Body of pancreas (tissue), 4 donors: ENCODE results near the gene LNX1. TPM values are rescaled to one million over a fixed set of nuclear protein-coding genes. Genes with fewer than 3 reads are reported as not detected.

Experiments used
- ATAC-seq: fragments of 150-250 bp; one replicate; pipeline ENCODE4 v1.9.1; 2016
- DNase-seq, 4 donors: peaks; one replicate each; pipeline ENCODE4 v3.0.0-alpha.2; 2019
- H3K27ac ChIP-seq, 4 donors: fragments of 200-600 bp; sonication (generic); 1 replicate in 3 of 4; 2 replicates in 1 of 4; pipeline versions ENCODE4 v1.5.1 to v1.6.1; 2016 to 2019; ENCODE audit warnings: mild to moderate bottlenecking in 1 of 4, mixed read lengths in 1 of 4, moderate library complexity in 1 of 4
- H3K27me3 ChIP-seq, 2 donors: fragments of 200-600 bp; sonication (generic); one replicate each; pipeline ENCODE4 v1.6.0; 2016; ENCODE audit warnings: mild to moderate bottlenecking in 1 of 2
- H3K36me3 ChIP-seq, 2 donors: fragments of 200-600 bp; sonication (generic); replicated peaks in 1 of 2; 2 replicates each; pipeline ENCODE4 v1.5.1; 2016; ENCODE audit warnings: low read depth in 2 of 2; ENCODE audit not compliant: insufficient read depth in 1 of 2
- H3K4me1 ChIP-seq: fragments of 200-600 bp; sonication (generic); one replicate; pipeline ENCODE4 v1.6.0; 2016
- H3K4me3 ChIP-seq, 2 donors: fragments of 200-600 bp; sonication (generic); 1 replicate in 1 of 2; 2 replicates in 1 of 2; pipeline ENCODE4 v1.5.1; 2016 to 2019
- H3K9me3 ChIP-seq, 3 donors: fragments of 200-600 bp; sonication (generic); 1 replicate in 2 of 3; 2 replicates in 1 of 3; pipeline ENCODE4 v1.5.1; 2016
- CTCF ChIP-seq, 7 experiments: fragments of 450-650 bp in 4 of 7; fragments of 200-600 bp in 3 of 7; sonication (generic) in 3 of 7; IDR thresholded peaks; one replicate each; pipeline ENCODE4 v1.5.1; 2016 to 2019; ENCODE audit warnings: antibody characterized with exemption in 7 of 7
- POLR2A ChIP-seq, 3 donors: fragments of 450-650 bp; IDR thresholded peaks; one replicate each; pipeline ENCODE4 v1.6.1; 2016; ENCODE audit warnings: antibody characterized with exemption in 3 of 3, mild to moderate bottlenecking in 2 of 3
- WGBS, 2 donors: methylation state at CpG; one replicate each; pipeline ENCODE4 v1.1.5; 2017; 5-methylcytosine and 5-hydroxymethylcytosine counted together
- intact Hi-C: fragments of 100-400 bp; cut with DNase I; formaldehyde crosslinking; loops from one replicate; pipeline ENCODE4 v1.15.1; 2023
- total RNA-seq, 2 donors: library from RNA; depleted of rRNA; stranded (reverse); fragments of >200 nt; gene quantifications; one replicate each; pipeline ENCODE4 v1.1.0, GENCODE V29; 2016

LNX1 gene
- total RNA-seq, 2 donors from 2014 or later: 15.2 to 17.1 TPM

- WGBS, 2 donors: 61 to 64% methylated on average over 2 of the region's 2 CpGs
- H3K27me3 ChIP-seq: no peaks in the 10 kb centered on the region
- no peaks in the 10 kb centered on the region for H3K36me3 ChIP-seq
- H3K27ac ChIP-seq: no peak overlapping the region
- no peak for ATAC-seq
- peaks cover 18% of the 10 kb centered on the region for H3K4me1 ChIP-seq
- H3K9me3 ChIP-seq: no peaks in the 10 kb centered on the region
- intact Hi-C loops: no loop called here
- DNase-seq: no peak
- H3K4me3 ChIP-seq: no peak overlapping the region
- TF ChIP-seq CTCF (IDR thresholded peaks at IDR 0.05): no peak
- TF ChIP-seq POLR2A (IDR thresholded peaks at IDR 0.05): no peak
These were observed 43.3 kb downstream of the LNX1 start for GRCh38 chr4:53547983-53548382.

- ATAC-seq (peak; percentile 58), DNase-seq (peak in 3 of 4 donors; percentile 13 to 16 (median 15))
- no peaks in the 10 kb centered on the region for H3K27me3 ChIP-seq
- intact Hi-C loops: no loop called here
- no peaks in the 10 kb centered on the region for H3K9me3 ChIP-seq
- TF ChIP-seq POLR2A (IDR thresholded peaks at IDR 0.05): no peak
- WGBS, 2 donors: 38 to 50% methylated on average over 3 of the region's 3 CpGs
- no peak overlapping the region for H3K27ac ChIP-seq
- no peak overlapping the region for H3K4me3 ChIP-seq
- H3K4me1 ChIP-seq: peaks cover 34% of the 10 kb centered on the region
- no peaks in the 10 kb centered on the region for H3K36me3 ChIP-seq
These were observed 45.2 kb downstream of the LNX1 start for GRCh38 chr4:53545942-53546581.

GRCh38 chr4:53545273-53545672, 46.0 kb downstream of the LNX1 start:
- TF ChIP-seq POLR2A (IDR thresholded peaks at IDR 0.05) (no peak), CTCF (IDR thresholded peaks at IDR 0.05) (no peak)
- no peaks in the 10 kb centered on the region for H3K27me3 ChIP-seq
- intact Hi-C loops: no loop called here
- peaks cover 34% of the 10 kb centered on the region for H3K4me1 ChIP-seq
- H3K36me3 ChIP-seq: no peaks in the 10 kb centered on the region
- DNase-seq (no peak), ATAC-seq (no peak)
- H3K4me3 ChIP-seq: no peak overlapping the region
- 88 to 100% methylated on average over 1 of the region's 1 CpG for WGBS, 2 donors
- no peaks in the 10 kb centered on the region for H3K9me3 ChIP-seq
- no peak overlapping the region for H3K27ac ChIP-seq

GRCh38 chr4:53543561-53543960, 47.7 kb downstream of the LNX1 start:
- H3K36me3 ChIP-seq: no peaks in the 10 kb centered on the region
- ATAC-seq: no peak
- H3K4me3 ChIP-seq: no peak overlapping the region
- no peaks in the 10 kb centered on the region for H3K9me3 ChIP-seq
- TF ChIP-seq CTCF (IDR thresholded peaks at IDR 0.05): no peak
- no peak for TF ChIP-seq POLR2A (IDR thresholded peaks at IDR 0.05)
- DNase-seq: no peak
- peaks cover 34% of the 10 kb centered on the region for H3K4me1 ChIP-seq
- intact Hi-C loops: no loop called here
- no peaks in the 10 kb centered on the region for H3K27me3 ChIP-seq
- no peak overlapping the region for H3K27ac ChIP-seq

GRCh38 chr4:53541577-53542206, 49.6 kb downstream of the LNX1 start:
- no peak for TF ChIP-seq CTCF (IDR thresholded peaks at IDR 0.05)
- TF ChIP-seq POLR2A (IDR thresholded peaks at IDR 0.05): no peak
- peaks cover 32% of the 10 kb centered on the region for H3K4me1 ChIP-seq
- no peaks in the 10 kb centered on the region for H3K36me3 ChIP-seq
- peak; percentile 45 for ATAC-seq
- intact Hi-C loops: no loop called here
- H3K9me3 ChIP-seq: no peaks in the 10 kb centered on the region
- no peak overlapping the region for H3K4me3 ChIP-seq
- WGBS, 2 donors: 30 to 31% methylated on average over 2 of the region's 2 CpGs
- H3K27me3 ChIP-seq: no peaks in the 10 kb centered on the region
- peak overlapping the region in 2 of 4 donors; percentile 10 to 31 for H3K27ac ChIP-seq
- no peak for DNase-seq
